ENCODE measurements around the gene R3HDM1. TPM values are rescaled to one million over a fixed set of nuclear protein-coding genes. Genes with fewer than 3 reads are reported as not detected.
"Not testable (repeated sequence)": the region's sequence is repeated elsewhere in the genome, so short reads cannot be mapped to it uniquely, and the experiment has no call there.

The R3HDM1 gene
- total RNA-seq, 2 donors from 2014 or later: 19.4 to 22.0 TPM

DNA sequence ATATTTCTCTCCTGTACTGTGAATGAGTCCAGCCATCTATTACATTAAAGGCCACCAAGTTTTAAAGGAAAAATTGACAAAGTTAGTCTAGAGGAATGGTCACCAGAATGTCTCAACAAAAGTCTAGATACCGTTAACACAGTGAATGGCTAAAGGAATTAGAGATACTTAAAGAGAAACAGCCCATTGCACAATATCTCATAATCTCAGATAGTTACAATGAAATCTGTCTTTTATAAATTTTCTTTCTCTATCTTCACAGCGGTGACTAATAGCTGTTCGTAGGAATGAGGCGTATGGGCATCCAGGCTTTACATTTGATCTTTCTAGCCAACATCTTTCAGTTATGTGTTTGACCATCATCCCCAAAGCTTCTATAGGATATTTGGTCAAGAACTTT is 30.6 kb downstream of the R3HDM1 start:
- ATAC-seq (no peak), DNase-seq (no peak)
- intact Hi-C loops (cut with DNase I): no loop called here

DNA sequence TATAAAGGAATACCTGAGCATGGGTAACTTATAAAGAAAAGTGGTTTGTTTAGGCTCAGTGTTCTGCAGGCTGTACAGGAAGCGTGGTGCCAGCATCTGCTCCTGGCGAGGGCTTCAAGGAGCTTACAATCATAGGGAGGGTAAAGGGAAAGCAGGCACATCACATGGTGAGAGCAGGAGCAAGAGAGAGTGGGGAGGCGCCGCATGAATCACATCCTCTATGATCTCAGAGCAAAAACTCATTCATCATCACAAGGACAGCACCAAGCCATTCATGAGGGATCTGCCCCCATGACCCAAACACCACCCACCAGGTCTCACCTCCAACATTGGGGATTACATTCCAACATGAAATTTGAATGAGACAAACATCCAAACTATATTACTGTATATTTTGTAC is 32.5 kb downstream of the R3HDM1 start:
- intact Hi-C loops (cut with DNase I): no loop called here
- no peak for DNase-seq
- ATAC-seq: no peak

DNA sequence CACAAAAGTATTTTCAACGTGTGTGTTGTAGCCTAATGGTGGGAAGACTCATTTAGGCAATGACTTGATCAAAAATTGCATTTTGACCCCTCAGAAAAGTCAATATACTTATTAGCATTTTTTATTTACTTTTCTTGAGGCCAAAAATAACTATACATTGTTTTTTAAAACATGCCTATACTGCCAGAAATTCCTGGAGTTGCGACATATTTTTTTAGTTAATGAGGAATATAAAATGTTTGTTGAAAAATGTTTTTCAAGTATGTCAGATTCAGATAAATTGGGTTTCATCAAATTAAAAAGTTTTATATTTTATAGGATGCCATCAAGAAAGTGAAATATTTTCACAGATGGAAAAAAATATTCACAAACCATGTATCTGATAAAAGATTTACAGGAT is 39.6 kb downstream of the R3HDM1 start:
- DNase-seq (no peak), ATAC-seq (no peak)
- intact Hi-C loops (cut with DNase I): no loop called here

DNA sequence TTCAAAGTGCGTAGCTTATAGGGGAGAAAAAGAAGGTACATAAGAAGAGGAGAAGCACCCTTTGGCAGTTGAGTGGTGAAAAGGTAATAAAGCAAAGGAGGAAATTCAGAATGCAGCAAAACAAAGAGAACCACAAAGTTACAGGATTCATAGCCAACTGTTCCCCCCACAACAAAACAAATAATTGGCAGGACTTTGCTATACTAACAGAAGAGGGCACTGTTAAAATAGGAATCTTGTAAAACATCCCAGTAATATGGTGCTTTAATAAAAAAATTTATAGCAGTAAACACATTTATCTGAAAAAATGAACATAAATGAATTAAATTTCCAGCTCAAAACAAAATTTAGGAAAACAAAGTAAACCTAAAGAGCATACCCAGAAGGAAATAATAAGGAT is 42.3 kb downstream of the R3HDM1 start:
- ATAC-seq (no peak), DNase-seq (no peak)
- intact Hi-C loops (cut with DNase I): no loop called here

DNA sequence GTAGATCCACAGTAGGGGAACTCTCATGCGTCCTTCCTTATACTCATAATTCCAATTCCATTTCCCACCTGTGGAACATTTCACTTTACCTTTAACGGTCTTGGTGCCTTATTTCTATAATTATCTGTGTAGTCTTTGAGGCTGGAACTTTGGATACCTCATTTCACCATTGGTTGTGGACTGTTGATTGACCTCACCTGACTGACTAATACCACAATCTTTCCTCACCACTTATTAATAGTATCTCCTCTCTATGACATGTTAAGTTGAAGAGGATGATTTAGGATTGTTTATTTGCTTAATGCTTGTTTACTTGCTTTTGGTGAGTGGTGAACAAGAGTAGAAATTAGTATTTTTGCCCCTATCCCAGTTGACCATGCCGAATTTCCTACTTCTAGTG is 50.0 kb downstream of the R3HDM1 start:
- ATAC-seq (no peak), DNase-seq (no peak)
- intact Hi-C loops (cut with DNase I): no loop called here

DNA sequence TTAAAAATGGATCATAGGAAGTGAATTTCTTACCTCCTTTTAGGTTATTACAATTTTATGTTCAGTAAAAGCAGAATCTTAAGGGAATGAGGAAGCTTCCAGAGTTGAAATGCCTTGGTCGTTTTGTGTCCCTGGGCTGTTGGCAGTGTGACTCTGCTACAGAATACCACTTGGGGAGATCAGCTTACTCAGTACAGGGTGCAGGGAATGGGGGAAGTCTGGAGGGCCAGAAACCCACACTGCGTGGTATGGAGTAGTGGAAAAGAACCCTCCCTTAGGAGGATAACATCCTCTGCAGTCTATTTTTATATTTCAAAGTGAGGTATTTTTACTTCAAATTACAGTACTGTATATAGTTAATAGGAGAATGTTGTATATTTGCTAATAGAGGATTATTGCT is 51.1 kb downstream of the R3HDM1 start:
- DNase-seq: no peak
- intact Hi-C loops (cut with DNase I): no loop called here

DNA sequence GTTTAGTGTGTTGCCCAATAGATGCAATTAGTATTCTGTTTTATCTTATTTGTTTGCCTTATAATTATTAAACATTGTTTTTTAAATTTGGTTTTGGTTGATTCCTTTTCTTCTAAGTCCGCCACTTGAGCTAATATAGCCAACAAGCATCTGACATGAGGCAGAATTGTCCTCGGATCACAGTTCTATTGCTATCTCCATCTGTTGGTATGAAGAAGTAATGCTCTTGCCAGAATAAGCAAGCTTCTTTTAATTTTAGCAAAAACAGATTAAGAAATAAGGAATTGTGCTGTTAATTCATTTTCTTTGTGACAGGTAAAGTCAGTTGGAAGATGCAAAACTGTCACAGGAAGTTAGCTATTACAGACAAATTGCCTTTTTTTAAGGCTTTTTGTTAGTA is 54.3 kb downstream of the R3HDM1 start:
- intact Hi-C loops (cut with DNase I): no loop called here
- no peak for ATAC-seq
- no peak for DNase-seq

More for the DNA sequence above, 51.1 kb downstream of the R3HDM1 start:
- ATAC-seq: no peak

DNA sequence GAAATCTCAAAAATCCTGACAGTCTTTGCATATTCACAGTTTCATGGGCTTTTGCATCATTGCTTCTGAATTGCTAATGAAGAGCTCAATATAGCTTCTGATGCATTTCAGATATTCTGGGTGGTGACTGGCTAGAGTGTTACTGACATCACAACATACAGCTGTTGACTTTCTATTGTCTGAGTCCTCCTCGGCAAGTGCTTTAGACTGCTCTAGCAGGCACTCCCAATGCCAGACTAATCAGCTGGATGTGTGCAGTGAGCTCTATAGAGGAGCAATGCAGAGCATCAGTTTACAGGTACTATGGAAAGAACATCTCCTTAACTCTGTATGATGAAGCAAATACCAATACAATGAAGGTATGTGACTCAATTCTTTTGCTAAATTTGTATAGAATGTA is 54.9 kb downstream of the R3HDM1 start:
- no peak for ATAC-seq
- intact Hi-C loops (cut with DNase I): no loop called here

DNA sequence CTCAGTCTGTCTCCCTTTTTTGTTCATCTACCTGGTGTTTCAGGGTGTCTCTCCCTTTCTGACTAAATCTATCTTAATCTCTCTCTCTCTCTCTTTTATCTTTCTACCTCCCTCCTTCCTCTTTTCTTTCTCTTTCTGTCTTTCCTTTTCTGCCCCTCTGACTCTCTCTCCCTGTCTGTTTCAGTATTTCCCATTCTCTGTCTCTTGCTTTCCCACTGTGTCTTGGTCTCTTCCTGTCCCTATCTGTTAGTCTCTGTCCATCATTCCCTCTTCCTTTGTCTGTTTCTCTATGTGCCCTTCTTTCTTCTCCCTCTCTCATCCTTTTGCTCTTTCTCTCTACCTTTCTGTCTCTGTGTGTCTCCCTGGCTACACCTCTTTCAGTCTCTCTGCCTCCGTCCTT is 56.7 kb downstream of the R3HDM1 start:
- intact Hi-C loops (cut with DNase I): no loop called here
- ATAC-seq (no peak), DNase-seq (no peak)

More for the DNA sequence above, 54.9 kb downstream of the R3HDM1 start:
- no peak for DNase-seq

DNA sequence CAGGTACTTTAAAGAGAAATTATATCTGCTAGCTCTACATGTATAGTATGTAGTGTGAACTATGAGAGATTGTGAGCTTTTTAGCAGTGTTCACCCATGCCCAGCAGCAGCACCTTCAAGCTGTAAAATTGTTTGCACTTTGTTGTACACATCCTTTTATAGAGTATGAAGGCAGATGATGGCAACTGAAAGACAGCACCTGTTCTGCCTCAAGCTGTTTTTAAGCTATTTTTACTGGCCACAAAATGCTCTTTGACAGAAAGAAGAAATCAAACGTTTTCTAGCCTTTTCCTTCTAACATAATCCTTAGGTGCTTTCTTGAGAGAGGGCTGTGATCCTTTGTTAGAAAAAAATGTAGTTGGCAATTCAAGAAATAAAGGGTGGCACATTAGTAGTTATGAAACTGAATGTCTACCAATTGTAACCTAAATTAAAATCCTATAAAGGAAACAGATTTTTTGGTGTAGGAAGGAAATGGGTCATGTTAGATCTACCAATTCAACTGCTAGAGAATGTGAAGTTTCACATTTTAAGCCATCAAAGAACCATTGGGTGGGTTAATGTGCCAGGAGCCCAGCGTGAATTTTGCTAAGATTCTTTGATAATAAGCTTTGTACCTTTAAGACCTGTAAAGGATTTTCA is 59.5 kb downstream of the R3HDM1 start:
- ATAC-seq: no peak
- no peak for DNase-seq
- intact Hi-C loops (cut with DNase I): no loop called here

DNA sequence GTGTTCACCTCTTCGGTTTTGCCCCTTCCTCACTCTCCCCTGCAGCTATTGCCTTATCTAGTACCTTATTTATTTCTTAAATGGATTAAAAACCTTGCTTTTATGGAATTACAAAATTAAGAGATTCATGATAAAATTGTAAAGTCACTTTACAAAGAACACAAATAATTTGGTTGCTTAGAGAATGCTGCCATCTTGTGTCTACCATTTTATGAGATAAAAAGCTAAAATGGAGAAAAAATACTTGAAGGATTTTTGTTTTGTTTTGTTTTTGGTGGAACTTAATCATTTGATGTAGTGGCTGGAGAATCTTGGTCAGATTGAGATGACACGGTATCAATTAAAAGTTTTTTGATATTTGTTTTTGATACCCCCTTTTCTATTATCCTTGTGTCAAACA is 69.6 kb downstream of the R3HDM1 start:
- DNase-seq (no peak), ATAC-seq (no peak)
- intact Hi-C loops (cut with DNase I): no loop called here

DNA sequence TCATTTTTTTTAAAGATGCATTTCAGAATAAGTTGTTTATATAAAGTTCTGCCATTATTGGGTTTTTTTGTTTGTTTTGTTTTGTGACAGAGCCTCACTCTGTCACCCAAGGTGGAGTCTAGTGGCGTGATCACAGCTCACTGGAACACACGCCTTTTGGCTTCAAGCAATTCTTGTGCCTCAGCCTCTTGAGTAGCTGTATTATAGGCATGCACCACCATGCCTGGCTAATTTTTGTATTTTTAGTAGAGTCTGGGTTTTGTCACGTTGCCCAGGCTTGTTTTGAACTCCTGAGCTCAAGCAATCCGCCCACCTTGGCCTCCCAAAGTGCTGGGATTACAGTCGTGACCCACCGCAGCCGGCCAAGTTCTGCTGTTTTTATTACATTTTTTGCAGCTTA is 72.3 kb downstream of the R3HDM1 start:
- no peak for DNase-seq
- ATAC-seq: no peak
- intact Hi-C loops (cut with DNase I): no loop called here

DNA sequence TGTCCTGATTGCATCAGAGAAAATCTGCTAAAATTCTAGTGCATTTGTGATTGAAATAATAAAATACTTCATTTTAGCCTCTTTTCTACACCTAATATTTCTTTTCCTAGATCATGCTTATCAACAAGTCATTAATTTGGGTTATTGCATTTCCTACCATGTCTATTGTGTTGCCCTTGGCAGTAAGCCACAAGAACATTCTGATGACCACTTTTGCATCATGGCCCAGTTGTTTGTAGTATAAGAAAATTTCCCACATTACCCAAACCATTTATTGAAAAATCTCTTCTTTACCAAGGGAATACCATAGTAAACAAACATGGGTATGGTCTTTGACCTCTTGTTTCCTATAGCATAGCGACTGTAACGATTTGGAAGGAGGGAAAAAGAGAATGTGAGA is 76.3 kb downstream of the R3HDM1 start:
- no peak for DNase-seq
- no peak for ATAC-seq
- intact Hi-C loops (cut with DNase I): no loop called here

DNA sequence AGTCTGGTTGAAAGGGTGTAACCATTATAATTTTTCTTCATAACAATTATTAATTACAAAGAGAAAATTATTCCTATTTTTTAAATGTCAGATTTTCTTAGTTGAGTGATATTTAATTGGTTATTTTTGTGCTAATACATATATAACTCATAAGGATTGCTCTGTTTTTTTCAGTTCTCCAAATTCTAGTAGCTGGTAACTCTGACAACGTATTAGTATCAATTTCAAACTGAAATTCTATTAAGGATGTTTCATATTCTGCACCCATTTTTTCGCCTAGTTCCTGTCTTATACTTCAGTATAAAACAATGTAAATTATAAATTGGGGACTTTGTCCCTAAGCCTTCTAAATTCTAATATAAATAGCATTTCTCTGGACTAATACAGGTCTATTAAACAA is 81.0 kb downstream of the R3HDM1 start:
- intact Hi-C loops (cut with DNase I): no loop called here
- DNase-seq (no peak), ATAC-seq (no peak)

DNA sequence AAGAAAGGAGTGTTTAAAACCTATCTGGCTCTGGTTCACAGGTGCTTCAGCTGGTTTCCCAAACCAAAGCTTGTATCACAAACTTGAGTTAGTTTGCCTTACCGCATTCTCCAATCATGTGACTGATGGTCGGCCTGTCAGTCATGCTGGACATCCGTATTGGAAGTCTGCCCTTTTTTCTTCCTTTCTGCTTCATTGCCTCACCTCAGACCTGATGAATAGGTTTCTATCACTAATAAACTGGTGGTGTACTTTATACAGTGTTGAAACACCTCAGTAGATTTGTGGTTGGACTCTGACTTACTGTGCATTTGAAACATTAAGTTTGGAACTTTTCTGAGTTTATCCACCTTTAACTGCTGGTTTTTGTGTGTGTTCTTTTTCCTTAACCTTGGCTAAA is 84.1 kb downstream of the R3HDM1 start:
- intact Hi-C loops (cut with DNase I): no loop called here
- DNase-seq (no peak), ATAC-seq (no peak)

DNA sequence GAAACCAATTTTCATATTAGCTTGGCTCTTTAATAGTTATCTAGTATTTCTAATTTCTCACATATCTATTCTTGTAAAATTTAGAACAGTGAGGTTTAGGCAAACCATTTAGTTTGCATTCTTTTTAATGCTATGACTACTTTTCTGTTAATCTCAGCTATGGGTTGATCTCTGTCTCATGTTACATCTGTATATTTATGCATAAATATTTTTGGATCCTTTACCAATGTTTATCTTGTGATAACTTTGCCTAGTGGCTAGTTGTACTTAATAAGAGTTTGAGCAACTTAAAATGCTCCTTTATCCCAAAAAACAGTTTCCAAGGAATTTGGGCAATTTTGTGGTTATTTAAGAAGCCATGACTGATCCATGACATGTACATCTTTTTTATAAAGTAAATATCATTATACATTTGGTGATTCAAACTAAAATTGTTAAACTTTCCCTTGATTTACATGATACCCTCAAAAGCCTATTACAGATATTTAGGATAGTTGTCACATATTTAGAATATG is 86.3 kb downstream of the R3HDM1 start:
- intact Hi-C loops (cut with DNase I): no loop called here
- ATAC-seq (no peak), DNase-seq (no peak)

DNA sequence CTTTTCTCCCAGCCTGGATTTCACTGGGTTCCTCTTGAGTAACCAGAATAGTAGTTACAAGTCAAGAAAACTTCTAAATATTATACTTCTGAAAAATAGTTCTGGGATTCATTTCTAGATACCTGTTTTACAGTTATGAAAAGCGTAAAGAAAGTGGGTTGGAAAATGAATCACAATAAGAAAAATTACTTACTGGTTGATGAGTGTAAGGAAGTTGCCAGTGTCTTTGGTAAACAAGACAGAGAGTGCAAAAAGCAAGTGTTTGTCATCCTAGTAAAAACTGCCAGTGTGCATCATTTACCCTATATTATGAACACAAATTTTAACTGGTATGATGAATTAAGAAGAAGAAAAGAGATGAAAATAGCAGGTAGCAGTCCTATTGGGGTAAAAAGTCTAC is 88.9 kb downstream of the R3HDM1 start:
- intact Hi-C loops (cut with DNase I): no loop called here
- ATAC-seq (no peak), DNase-seq (no peak)

DNA sequence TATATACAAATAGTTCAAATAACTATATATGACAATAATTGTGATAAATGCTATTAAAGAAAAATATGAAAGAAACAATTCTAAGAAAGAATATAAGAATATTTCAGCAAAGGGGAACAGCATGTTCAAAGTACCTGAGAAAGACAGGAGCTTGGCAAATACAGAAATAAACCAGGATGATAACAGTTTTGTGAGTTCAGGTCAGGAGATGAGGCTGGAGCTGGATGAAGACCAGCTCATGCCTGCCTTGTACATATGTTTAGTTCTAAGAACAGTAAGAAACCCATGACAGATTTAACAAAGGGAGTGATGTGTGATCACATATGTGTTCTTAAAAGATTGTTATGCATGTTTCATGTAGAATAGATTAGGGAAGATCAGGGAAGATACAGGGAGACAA is 98.2 kb downstream of the R3HDM1 start:
- intact Hi-C loops (cut with DNase I): no loop called here
- no peak for ATAC-seq
- no peak for DNase-seq

DNA sequence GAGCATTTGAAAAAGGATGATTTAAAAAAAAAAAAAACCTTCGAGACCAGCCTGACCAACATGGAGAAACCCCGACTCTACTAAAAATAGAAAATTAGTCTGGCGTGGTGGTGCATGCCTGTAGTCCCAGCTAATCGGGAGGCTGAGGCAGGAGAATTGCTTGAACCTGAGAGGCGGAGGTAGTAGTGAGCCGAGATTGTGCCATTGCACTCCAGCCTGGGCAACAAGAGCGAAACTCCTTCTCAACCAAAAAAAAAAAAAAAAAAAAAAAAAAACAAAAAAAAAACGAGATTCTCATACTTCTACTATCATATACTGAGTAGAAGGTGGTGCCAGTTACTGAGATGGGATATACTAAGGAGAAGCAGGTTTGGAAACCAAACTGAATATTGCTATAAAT is 98.8 kb downstream of the R3HDM1 start:
- DNase-seq; intact Hi-C loops (cut with DNase I); ATAC-seq: not testable (repeated sequence)

DNA sequence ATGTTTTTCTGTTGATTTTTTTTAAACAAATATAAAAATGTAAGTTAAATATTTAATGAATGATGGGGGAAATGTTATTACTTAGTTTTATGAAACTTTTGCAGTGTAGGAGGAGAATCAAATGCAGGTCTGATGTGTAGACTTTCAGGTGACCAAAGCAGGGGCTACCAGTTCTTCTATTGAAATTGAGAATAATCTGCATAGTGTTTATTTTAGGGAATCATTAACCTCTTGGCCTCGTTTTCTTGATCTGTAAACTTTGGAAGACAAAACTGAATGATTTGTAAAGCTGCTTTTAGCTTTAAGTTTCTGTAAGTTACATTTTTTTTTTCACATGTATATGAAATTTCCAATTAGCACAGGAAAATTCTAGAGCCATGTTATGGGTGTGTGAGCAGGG is 99.2 kb downstream of the R3HDM1 start:
- DNase-seq (no peak), ATAC-seq (no peak)
- intact Hi-C loops (cut with DNase I): no loop called here

DNA sequence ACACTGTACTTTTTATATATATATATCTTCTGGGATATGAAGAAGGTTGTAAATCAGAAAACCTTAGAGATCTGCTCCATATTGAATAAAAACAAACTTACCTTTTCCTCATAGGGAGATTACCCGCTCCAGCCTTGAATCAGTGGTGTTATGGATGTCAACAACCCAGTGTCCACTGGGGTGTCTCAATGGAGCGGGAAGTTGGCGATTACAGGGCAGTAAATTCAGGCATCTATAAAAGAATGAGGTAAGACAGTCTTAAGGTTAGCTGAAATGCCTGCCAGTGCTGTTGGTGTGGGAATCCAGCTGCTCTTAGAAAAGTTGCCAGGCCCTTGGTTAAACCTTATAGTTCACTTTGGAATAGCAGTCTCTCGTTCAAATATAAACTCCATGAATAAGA is 102.3 kb downstream of the R3HDM1 start:
- intact Hi-C loops (cut with DNase I): no loop called here

More for the DNA sequence above, 102.3 kb downstream of the R3HDM1 start:
- ATAC-seq: no peak
- no peak for DNase-seq

Measured in left cardiac atrium (tissue), 4 donors.